HS-5 (cell line): ENCODE results near the gene CCDC12.

Experiments
- DNase-seq: peaks from one replicate; pipeline ENCODE4 v3.0.0-alpha.2; 2012; ENCODE audit warnings: low read depth

Gene CCDC12

GRCh38 chr3:46905661-46906451 lies 70.7 kb downstream of the CCDC12 start:
- no peak for DNase-seq

DNA sequence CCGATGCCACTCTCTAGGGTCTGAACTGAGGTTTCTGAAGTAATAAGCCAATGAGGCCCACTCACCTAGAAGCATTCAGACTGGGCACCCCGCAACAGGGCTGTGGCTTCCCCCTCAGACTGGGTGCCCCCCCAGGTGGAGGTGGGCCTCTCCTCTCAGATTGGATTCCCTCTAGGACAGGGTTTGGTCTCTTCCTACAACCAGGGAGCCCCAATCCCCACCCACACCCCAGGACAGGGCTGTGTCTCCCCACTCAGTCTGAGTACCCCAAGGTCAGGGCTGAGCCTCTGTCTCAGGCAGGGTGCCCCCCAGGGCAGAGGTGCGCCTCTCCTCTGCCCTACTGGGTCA lies 71.4 kb downstream of the CCDC12 start:
- no peak for DNase-seq

GRCh38 chr3:46904303-46905212 lies 72.0 kb downstream of the CCDC12 start:
- no peak for DNase-seq

- peak; percentile 43 for DNase-seq
Measured at GRCh38 chr3:46903341-46904302, 72.9 kb downstream of the CCDC12 start.

- no peak for DNase-seq
Measured at GRCh38 chr3:46902188-46902631, 74.3 kb downstream of the CCDC12 start.

DNA sequence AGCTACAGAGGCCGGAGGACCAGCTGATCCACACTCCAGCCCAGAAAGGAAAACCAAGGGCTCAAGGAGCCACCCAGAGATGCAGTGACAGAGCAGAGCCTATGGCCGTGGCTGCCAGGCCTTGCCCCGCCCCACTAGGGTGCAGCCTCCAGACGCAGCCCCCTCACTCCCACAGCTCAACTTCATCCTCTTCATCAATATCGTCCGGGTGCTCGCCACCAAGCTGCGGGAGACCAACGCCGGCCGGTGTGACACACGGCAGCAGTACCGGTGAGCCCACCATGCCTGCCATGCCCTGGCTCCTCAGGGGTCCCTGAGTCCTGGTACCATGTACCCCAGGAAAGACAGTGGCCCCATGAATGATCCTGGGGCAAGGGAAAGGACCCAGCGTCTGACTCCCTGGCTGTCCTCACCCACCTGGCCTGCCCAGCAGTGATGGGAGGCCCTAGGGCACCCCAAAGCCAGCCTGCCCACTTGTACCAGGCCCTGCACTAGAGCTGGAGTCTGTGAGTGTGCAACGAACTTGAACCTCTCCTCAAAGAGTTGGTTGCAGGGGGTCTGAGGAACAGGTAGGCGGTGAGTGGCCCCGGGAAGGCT lies 74.9 kb downstream of the CCDC12 start:
- DNase-seq: no peak

DNA sequence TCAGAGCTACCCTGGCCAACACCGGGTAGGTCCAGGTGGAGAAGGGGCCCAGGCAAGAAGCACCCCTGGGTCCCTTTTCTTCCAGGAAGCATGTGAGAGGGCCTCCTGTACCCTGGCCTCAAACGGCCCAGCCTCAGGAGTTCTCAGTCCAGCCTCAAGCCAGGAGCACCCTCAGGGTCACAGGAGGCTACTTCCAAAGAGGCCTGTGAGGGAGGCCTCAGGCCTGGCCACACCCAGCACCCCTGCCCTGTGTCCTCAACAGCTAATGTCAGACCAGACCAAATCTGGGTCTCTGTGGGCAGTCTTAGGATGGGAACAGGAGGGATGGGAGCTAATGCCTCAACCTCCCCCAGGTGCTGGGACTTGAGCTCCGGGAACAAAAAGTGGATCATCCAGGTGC lies 75.5 kb downstream of the CCDC12 start:
- DNase-seq: no peak

GRCh38 chr3:46900356-46900755 lies 76.2 kb downstream of the CCDC12 start:
- DNase-seq: no peak

DNA sequence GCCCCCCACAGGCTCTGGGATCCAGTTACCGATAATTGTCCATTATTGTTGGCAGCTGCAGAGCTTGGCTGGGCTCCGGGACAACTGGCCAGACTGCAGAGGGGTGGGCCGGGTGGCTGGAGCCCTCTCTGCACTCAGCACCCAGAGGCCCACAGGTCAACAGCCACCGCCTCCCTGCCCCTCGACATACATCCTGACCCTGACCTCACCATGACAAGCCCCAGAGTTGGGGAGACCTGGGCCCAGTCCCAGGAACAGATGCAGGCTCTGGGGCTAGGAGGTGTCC lies 76.6 kb downstream of the CCDC12 start:
- DNase-seq: no peak

- DNase-seq: no peak
Measured at GRCh38 chr3:46899151-46900006, 77.2 kb downstream of the CCDC12 start.

- DNase-seq: no peak
Measured at GRCh38 chr3:46898321-46899150, 78.0 kb downstream of the CCDC12 start.

DNA sequence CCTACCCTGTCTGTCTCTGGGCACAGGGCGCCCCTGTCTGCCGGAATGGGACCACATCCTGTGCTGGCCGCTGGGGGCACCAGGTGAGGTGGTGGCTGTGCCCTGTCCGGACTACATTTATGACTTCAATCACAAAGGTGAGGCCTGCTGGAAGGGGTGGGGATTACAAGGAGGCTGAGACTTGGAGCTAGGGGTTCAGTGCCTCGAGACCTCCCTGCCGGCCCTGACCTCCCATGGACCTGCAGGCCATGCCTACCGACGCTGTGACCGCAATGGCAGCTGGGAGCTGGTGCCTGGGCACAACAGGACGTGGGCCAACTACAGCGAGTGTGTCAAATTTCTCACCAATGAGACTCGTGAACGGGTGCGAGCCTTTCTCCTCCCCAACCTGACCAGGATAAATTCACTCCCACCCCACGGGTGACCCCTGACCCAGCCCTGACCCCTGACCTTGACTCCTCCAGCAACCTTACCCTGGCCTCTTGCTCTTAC lies 78.7 kb downstream of the CCDC12 start:
- DNase-seq: no peak

DNA sequence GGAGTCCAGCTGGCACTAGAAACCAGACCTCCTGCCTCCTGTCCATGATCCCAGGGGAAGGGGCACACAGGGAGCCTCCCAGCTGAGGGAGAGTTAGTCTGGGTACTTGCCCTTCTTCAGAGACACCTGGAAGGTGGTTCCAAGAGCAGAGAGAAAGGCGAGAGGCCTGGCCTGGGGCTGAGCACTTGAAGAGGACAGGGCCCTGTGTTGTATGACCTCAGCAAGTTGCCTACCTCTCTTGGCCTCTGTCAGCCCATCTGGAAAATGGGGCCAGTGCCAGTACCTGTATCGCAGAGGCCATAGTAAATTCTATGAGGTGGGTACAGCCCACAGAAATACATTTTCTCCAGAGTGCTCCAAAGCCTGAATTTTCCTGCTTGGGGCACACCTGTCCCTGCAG lies 79.5 kb downstream of the CCDC12 start:
- DNase-seq: no peak

GRCh38 chr3:46896386-46896785 lies 80.2 kb downstream of the CCDC12 start:
- no peak for DNase-seq

DNA sequence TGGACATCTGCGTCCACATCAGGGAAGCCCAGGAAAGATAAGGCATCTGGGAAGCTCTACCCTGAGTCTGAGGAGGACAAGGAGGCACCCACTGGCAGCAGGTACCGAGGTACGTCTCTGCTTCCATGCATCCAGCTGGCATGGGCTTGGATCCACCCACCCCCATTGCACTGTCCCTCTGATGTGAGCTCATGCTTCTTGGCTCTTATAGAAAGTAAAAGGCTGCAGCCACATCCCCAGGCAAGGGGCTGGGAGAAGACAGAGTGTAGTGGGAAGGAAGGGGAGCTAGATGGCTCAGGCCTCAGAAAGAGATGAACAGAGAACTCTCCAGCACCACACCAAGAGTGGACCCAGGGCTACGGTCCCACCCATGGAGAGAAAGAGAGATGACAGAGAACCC lies 80.8 kb downstream of the CCDC12 start:
- DNase-seq: no peak

- DNase-seq: no peak
Measured at GRCh38 chr3:46895204-46895660, 81.3 kb downstream of the CCDC12 start.

GRCh38 chr3:46894256-46894655 lies 82.3 kb downstream of the CCDC12 start:
- no peak for DNase-seq

DNA sequence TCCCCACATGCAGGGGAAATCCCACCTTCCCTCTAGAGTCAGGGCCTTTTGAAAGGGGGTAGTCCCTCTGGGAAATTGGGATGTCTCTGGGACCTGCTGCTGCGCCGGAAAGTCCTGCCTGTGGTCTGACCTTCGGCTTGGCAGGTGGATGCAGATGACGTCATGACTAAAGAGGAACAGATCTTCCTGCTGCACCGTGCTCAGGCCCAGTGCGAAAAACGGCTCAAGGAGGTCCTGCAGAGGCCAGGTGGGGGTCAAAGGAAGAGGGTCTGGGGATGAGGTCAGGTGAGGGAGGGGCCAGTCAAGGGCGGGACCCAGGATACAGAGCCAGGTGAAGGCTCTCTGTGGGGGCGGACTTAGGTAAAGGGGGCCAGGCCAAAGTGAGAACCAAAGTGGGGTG lies 82.8 kb downstream of the CCDC12 start:
- DNase-seq: no peak

DNA sequence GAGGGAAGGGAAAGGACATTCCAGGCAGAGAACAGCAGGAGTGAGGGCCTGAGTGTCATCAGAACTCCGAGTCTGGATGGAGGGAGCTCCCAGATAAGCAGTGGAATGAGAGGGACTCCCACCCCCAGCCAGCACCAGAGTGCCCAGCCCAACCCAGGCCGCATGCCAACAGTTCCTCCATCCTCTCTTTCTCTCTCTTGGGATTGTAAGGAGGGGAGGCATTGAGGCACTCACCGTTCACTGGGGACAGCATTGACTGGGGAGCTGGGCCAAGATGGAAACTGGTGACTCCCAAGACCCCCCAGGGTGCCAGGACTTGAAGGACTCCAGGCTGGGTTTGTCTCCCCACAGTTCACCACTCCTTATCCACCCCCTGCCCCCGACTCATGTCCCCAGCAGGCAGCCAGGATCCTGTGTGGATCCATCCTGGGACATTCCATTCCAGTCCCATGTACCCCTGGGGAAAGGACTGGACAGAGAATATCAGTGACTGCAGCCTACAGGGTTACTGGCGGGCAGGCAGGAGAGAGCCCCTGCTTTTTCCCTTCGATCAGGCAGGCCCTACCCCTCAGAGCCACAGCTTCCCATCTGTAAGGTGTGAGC lies 83.3 kb downstream of the CCDC12 start:
- DNase-seq: no peak
